Measurements from ENCODE around the gene RNF167.

- TF ChIP-seq CTCF (conservative IDR thresholded peaks at IDR 0.05 in 1 of 2, IDR thresholded peaks at IDR 0.05 in 1 of 2; ENCODE audit: extremely low read depth in 1 of 2, insufficient read depth in 1 of 2, low read depth in 1 of 2, low read length in 2 of 2) (no peak), EZH2 (IDR thresholded peaks at IDR 0.05; ENCODE audit: borderline replicate concordance, low read length) (no peak)
Measured at GRCh38 chr17:4978726-4979125, 38.7 kb downstream of the RNF167 start.
